CD1c-positive myeloid dendritic cell (primary cell): ENCODE data around the gene SCFD1.
"Not testable (repeated sequence)": the region's sequence is repeated elsewhere in the genome, so short reads cannot be mapped to it uniquely, and the experiment has no call there.

ENCODE experiments used
- DNase-seq: peaks from one replicate; pipeline ENCODE4 v3.0.0-alpha.2; 2016; ENCODE audit errors: extremely low spot score

Gene SCFD1

GRCh38 chr14:30608533-30609006, 13.5 kb upstream of the SCFD1 start:
- no peak for DNase-seq

DNA sequence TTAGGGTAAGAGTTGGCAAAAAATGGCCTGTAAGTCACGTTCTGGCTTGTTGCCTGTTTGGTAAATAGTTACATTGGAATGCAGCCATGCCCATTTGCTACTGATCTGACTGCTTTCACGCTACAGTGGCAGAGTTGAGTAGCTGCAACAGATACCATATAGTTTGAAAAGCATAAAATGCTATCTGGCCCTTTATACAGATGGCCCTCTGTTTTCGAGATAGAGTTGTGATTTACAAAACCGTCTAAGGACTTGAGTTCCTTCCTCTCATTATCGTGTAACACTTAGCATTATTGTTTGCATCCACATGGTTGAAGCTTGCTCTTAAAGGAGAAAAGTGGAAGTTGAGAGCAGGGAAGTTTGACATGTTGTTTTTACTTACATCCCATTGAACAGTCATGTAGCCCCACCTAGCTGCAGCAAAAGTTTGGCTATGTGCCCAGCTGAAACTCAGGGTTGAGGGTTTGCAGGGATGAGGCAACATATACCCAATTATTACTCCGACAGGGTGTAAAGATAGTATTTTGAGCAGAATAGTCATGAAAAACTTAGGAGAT, 11.3 kb upstream of the SCFD1 start:
- peak; percentile 80 for DNase-seq

- DNase-seq: no peak
Measured at GRCh38 chr14:30614155-30614554, 8.0 kb upstream of the SCFD1 start.

GRCh38 chr14:30620178-30620577, 1.9 kb upstream of the SCFD1 start:
- DNase-seq: peak; percentile 44

DNA sequence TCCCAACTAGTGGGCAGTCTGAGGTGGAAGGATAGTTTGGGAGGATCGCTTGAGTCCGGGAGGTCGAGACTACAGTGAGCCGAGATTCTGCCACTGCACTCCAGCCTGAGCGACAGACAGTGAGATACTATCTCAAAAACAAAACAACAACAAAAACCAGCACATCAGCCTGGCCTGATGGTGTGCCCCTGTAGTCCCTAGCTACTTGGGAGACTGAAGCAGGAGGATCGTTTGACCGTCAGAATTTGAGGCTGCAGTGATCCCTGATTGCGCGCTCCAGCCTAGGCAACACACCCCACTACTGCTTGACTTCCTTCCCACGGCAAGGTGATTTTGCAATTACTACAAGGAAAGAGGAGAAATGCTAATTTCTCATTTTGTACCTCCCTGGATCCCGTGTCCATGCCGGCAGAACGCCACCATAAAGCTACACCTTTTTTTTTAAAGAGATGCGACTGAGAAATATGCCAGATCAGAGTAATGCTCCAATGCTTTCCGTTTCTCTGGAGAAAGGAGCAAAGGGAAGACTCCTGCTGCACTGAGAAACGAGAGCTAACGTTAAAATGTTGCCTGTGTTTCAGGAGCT, 672 bp upstream of the SCFD1 start:
- DNase-seq: peak; percentile 68

DNA sequence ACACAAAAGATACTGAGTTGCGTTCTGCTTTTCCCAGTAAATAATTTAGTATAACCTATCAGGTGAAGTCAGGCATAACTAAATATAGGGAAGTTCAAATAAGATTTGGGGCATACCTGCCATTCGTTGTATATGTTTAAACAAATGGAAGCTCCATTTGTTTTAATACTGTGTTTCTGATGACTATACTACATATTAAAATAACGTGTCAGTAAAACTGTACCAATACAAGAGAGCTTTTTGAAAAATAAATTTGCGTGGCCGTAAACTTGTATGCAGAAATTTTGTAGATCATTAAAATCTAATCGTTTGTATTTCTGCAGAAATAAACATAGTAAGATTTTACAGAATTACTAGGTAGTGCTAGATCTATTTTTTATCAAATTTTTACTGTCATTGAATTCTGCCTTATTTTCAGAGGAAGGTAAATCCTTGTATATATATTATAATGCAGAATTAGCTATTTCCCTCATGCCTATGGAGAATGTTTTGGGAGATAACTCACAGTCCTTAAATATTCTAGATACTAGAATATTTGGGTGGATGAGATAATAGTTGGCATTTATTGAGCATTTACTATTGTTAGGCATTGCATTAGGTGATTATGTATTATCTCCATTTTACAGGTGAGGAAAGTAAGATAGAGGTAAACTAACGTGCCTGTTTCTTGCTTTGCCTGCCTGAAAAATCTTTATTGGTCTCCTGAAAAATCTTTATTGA, 1.5 kb downstream of the SCFD1 start:
- no peak for DNase-seq

- no peak for DNase-seq
Measured at GRCh38 chr14:30624132-30624423, 2.0 kb downstream of the SCFD1 start.

DNA sequence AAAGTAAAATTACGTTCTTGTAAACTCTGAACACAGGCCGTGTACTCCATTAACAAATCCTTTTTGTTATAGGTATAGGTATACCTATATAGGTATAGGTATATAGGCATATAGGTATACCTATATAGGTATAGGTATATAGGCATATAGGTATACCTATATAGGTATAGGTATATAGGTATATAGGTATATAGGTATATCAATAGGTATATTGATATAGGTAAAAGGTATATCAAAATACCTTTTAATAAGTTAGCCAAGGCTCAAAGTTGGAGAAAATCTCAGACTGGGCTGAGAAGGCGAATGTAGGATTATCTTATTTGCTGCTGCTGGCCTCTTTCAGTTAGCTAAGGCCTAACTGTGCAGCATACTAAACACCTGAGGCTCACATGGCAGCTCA, 3.4 kb downstream of the SCFD1 start:
- DNase-seq: no peak

- not testable (repeated sequence) for DNase-seq
Measured at GRCh38 chr14:30629432-30629831, 7.3 kb downstream of the SCFD1 start.

- no peak for DNase-seq
Measured at GRCh38 chr14:30630248-30630647, 8.1 kb downstream of the SCFD1 start.

- no peak for DNase-seq
Measured at GRCh38 chr14:30632730-30633129, 10.6 kb downstream of the SCFD1 start.

- no peak for DNase-seq
Measured at GRCh38 chr14:30638926-30639325, 16.8 kb downstream of the SCFD1 start.

DNA sequence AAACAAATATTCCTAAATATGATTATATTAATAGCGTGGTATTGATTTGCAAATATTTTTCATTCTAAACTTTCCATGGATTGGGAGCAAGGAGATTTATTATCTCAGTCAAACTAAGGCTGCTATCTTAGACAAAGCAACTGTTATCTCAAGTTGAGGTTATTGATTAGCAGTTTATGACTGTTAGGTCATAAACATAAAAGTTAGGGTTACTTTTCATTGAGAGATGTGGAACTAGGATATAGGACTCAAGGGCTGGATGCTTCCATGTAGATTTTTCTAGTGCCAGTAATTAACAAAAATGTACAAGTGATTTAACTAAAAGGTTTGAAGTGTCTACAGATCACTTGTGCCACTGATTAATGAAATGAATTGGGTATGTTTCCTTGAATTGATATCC, 19.1 kb downstream of the SCFD1 start:
- DNase-seq: no peak

DNA sequence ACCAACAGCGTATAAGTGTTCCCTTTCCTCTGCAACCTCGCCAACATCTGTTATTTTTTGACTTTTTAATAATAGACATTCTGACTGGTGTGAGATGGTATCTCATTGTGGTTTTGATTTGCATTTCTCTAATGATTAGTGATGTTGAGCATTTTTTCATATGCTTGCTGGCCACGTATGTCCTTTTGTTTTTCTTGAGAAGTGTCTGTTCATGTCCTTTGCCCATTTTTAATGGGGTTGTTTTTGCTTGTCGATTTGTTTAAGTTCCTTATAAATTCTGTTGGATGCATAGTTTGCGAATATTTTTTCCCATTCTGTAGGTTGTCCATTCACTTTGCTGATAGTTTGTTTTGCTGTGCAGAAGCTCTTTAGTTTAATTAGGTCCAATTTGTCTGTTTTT, 22.3 kb downstream of the SCFD1 start:
- not testable (repeated sequence) for DNase-seq

DNA sequence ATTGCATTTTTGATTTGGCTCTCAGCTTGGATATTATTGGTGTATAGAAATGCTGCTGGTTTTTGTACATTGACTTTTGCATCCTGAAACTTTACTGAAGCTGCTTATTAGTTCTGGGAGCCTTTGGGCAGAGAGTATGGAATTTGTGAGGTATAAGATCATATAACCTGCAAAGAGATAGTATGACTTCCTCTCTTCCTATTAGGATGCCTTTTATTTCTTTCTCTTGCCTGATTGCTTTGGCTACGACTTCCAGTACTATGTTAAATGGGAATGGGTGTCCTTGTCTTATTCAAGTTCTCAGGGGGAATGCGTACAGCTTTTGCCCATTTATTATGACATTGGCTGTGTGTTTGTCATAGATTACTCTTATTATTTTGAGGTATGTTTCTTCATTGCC, 23.5 kb downstream of the SCFD1 start:
- DNase-seq: no peak

- no peak for DNase-seq
Measured at GRCh38 chr14:30648471-30648870, 26.4 kb downstream of the SCFD1 start.

- no peak for DNase-seq
Measured at GRCh38 chr14:30651937-30652336, 29.8 kb downstream of the SCFD1 start.

DNA sequence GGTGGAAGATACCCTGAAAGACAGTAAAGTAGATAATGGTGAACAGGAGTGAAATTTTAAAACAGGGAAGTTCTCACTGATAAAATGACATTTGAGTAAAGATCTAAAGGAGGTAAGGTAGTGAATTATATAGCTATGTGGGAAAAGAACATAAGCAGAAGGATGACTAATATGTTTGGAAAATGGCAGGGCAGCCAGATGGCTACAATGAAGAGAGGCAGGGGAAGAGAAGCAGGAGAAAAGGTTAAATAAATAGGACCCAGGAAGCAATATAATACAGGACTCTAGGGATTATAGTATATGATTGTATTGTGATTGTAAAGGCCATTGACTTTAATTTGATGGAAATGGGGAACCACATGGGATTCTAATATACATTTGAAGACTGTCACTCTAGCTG, 33.0 kb downstream of the SCFD1 start:
- no peak for DNase-seq

GRCh38 chr14:30655658-30656057, 33.5 kb downstream of the SCFD1 start:
- DNase-seq: no peak

GRCh38 chr14:30656190-30656632, 34.1 kb downstream of the SCFD1 start:
- DNase-seq: peak; percentile 44

DNA sequence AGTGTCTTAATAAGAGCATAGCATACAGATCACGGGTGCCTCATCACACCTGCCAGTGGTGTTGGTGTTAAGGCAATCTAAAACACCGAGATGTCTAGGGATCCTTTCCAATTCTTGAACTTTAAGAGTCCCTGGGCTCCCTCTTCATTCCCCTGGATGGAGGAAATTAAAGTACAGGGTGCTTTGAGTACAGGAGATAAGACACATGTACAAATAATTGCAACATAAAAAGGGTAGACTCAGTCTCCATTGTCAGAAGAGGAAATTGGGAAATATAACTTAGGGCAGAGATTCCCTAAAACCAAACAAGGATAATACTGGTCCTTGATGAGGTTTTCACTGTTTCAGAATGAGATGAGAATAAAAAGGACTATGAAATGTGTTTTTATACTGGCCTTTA, 34.9 kb downstream of the SCFD1 start:
- no peak for DNase-seq

DNA sequence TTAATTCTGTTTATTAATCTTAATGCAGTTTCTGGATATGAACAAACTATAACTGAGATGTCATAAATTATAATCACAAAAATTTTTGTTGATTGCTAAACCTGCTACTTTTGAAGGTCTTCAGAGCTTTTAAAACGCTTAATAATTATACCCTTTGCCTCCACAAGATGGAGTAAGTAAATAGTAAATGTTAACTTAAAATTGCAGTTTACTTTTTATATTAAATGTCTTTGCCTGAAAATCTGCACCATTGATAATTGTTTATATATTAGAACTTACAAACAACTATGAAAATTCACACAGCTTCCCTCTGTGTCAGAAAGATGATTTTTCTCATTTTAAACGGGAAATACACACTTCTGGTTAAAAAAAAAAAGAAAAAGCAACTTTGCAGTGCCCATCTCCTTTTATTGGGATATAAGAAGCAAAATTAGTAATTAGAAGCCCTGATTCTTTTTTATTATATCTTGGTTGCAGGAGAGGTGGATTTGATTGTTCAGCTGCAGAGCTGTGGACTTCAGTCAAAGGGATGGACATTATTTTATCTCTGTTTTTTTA, 35.6 kb downstream of the SCFD1 start:
- DNase-seq: no peak

DNA sequence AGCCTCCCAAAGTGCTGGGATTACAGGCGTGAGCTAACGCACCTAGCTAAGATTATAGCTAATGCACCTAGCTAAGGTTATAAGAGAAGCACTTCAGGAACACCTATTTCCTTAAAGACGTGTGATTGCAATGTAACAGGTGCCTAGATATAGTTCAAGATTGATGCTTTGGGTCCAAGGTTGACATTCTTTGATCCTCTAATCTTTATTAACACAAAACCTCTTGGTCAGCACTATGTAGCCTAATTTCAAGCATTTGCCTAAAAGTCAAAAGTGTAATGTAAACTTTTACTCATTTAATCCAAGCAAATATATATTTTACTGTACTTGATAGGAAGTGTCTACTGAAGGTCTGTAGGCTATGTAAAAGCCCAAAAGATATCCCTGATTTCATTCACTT, 36.5 kb downstream of the SCFD1 start:
- DNase-seq: no peak
